GM21825 (cell line): ENCODE results near the gene NAV1.
"Not testable (repeated sequence)": the region's sequence is repeated elsewhere in the genome, so short reads cannot be mapped to it uniquely, and the experiment has no call there.

Experiments used
- ATAC-seq: cut with Tn5 transposase; IDR thresholded peaks from one replicate; pipeline ENCODE4 v1.9.1; 2021; ENCODE audit warnings: mild to moderate bottlenecking, moderate library complexity; ENCODE audit not compliant: unreplicated experiment

Gene NAV1, protein sequence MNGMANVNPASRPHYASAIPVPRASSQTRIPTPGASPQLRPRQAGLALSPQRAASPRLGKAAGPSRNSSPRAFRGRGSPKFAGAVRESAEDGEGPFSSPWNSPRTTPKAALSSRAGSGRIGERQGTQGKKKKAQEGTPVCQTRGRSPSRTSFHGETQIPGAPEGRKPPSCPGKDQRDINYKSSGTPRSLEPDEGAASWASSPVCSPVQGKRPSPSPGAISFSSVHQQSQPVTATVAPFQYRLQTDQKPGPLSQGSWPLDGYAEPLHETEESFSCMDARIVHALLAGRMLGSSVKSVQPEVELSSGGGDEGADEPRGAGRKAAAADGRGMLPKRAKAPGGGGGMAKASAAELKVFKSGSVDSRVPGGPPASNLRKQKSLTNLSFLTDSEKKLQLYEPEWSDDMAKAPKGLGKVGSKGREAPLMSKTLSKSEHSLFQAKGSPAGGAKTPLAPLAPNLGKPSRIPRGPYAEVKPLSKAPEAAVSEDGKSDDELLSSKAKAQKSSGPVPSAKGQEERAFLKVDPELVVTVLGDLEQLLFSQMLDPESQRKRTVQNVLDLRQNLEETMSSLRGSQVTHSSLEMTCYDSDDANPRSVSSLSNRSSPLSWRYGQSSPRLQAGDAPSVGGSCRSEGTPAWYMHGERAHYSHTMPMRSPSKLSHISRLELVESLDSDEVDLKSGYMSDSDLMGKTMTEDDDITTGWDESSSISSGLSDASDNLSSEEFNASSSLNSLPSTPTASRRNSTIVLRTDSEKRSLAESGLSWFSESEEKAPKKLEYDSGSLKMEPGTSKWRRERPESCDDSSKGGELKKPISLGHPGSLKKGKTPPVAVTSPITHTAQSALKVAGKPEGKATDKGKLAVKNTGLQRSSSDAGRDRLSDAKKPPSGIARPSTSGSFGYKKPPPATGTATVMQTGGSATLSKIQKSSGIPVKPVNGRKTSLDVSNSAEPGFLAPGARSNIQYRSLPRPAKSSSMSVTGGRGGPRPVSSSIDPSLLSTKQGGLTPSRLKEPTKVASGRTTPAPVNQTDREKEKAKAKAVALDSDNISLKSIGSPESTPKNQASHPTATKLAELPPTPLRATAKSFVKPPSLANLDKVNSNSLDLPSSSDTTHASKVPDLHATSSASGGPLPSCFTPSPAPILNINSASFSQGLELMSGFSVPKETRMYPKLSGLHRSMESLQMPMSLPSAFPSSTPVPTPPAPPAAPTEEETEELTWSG (N-terminal part only)

DNA sequence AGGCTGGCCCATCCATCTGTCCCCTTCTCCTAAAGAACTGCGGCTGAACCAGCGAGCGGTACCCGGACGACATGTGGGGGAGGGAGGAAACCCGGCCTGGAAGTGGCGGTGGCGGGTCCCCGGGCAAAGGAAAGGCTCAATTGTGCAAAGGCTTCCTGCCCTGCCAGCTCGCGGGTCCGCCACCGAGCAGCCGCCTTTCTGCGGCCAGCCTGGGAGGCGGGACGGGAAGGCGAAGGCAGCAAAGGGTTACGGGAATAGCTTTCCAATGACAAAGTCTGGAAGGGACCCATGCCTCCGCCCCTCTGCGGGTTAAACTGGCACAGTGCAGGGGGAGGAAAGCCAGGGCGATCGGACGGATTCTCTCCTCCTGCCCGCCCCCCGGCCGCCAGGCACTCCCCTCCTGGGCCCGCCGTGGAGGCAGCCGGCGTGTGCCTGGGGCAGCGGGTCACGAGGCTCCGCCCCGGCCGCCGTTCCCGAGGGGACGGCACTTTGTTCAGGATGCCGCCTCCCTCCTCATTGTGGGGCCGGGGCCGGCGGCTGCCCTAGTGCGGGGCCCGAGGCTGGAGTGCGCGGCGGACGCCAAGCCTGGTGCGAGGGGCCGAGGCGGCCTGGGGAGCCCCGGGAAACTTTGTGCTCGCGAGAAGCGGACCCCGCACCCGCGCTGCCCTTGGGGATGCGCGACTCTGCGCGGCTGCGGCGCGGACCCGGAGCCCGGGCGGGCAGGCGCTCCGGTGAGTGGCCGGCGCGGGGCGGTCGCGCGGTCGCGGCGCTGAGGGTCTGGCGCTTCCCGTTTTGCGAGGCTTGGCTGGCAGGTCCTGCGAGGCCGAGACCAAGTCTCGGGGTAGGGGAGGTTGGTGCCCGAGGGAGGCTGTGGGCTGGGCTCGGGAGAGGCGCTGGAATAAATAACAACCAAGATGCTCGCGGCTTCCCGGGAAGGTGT, at the start of gene NAV1:
NAV1 (plus strand) TSS at position 516 of the 940 bp plus-strand sequence. CDS start 83,758 bp downstream, outside the sequence.
- ATAC-seq: no peak

DNA sequence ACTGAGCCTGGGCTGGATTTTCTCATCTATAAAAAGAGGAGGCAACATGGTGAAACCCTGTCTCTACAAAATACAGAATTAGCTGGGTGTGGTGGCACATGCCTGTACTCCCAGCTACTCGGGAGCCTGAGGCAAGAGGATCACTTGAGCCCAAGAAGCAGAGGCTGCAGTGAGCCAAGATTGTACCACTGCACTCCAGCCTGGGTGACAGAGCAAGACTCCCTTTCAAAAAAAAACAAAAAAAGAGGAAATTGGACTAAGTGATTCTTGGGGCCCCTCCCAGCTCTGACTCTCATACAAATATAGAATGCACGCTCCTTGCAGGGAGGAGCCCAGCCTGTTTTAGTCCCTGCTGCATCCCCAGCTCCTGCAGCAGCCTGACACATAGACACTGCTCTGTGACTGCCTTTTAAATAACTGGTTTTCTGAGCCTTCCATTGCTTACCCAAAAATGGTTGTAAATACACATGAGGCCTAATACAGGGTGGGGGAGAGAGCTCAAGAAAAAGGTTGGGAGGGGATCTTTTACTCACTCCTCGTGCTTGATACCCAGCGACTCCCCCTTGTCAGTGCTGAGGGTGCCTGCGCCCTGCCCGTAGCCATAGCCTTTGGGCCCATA, 49.2 kb upstream of the NAV1 start:
- no peak for ATAC-seq

DNA sequence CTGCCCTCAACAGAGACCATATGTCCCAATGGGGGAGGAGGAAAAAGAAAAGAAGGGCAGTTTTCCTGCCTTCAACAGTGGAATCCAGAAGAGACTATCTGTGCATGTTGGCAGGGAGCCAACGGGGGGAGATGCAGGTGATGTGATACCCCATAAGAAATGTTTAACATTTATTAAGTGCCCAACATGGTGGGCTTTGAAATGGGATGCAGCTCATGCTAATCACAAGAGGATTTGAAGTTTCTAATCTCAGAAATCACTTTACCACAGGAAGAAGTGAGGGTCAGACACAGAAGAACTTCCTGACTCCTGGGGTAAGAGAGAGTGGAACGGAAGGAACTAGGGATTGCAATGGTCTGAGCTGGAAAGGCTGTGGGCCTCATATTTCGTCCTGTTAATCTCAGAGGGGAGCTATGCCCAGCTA, 48.2 kb upstream of the NAV1 start:
- no peak for ATAC-seq

DNA sequence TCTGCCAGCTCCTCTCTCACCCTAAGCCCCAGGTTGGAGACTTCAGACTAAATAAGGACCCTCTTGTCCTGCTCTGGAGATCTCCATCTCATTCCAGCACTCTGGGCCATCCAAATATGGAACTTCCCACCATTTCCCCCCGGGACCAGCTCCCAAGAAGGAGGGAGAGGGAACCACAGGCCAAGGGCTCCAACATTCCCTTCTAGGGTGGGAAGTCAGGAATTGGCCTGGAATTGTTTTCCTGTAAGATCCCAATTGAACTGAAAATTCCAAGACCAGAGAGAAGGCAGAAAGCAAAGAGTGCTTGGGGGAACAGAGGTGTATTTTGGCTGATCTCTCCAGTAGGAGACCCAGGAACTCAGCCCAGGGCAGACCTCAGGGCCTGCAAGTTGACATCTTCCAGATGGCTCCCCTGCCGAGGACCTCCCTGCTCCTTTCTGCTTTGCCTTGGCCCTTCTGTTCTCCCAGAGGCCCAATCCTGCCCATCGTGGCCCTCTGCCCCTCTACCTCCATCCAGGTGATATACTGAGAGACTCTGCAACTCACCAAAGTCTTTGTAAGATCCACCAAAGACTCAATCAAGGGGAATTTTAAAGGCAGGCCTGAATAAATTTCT, 46.9 kb upstream of the NAV1 start:
- no peak for ATAC-seq

DNA sequence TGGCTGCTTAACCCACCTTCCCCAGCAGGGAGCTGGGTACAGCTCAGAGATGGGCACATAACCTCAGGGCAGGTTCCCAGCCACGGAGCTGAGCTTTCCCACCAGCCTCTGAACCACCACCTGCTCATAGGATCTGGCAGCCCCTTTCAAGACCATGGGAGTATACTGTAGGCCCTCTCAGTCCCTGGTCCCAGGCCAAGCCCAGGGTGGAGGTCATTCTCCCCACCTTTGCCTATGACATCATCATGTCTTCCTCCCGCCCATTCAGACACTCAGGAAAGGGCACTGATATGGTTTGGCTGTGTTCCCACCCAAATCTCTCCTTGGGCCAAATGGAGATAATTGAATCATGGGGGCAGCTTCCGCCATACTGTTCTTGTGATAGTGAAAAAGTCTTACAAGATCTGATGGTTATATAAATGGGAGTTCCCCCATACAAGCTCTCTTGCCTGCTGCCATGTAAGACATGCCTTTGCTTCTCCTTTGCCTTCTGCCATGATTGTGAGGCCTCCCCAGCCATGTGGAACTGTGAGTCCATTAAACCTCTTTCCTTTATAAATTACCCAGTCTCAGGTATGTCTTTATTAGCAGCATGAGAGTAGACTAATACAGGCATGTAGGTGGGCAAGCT, 45.8 kb upstream of the NAV1 start:
- ATAC-seq: not testable (repeated sequence)

DNA sequence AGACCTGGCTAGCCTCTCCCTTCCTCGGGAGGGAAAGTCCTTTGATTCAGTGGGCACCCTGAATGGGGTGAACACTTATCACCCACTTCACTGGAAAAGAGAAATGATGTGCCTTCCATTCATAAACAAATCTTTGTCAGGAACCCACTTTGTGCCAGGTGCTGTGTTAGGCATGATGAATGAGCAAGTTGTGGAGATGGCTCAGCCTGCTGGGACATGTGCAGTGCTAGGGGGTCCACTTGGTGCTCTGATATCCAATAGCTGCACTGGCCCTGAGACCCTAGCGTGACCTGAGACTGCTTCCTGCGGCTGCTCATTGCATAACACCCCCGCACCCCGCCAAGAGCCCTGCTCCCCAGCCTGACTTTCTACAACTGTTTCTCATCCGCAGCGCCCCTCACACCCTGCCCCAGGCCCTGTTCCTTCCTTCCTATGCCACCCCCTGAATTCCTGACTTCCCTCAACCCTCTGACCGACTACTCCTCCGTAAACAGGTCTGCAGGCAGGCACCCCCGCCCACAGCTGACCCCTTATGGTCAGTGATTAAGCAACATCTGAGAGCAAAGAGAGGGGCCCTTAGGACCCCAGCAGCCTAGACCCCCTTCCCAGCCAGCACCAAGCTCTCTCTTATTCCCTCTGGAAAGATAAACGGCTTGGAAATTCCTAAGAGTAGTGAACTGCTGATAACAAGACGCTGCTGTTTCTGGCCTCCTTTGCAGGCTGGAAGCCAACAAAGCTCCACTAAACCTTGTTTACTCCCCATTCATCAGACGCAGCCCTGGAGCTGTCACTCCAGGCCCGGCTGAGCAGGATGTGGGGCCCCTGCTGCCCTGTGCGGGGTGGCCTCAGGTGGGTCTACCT, 44.9 kb upstream of the NAV1 start:
- ATAC-seq: no peak

DNA sequence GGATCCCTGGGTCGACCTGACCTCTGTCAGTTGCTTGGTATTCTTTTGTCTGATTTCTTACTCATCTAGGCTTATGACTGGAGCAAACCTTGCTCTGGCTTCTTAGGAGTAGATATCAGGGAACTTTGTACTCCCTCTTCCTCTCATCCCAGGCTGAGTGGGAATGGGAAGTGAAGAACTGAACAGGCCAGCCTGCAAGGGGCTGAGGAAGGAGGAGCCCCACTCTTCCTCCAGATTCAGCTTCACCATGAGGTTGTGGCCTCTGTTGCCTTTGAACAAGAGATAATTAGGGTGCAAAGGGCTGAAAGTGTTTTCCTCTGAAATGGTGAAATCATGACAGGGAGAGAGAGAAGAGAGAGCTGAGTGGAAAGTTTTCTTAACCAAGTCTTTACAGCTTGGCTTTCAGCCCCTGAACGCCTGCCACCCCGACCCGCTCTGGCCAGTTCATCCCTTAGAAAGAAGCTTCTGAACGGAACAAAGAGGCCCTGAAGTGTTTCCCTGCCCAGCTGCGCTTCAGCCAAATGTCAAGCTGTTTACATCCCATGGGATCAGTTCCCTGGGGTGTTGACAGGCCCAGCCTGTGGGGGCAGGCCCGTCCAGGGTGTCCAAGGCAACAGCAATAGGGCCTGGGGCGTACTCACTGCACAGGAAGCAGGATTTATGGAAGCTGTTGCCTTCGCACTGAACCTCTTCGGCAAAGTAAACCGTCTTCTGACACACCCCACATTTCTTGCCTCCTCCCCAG, 43.2 kb upstream of the NAV1 start:
- no peak for ATAC-seq

DNA sequence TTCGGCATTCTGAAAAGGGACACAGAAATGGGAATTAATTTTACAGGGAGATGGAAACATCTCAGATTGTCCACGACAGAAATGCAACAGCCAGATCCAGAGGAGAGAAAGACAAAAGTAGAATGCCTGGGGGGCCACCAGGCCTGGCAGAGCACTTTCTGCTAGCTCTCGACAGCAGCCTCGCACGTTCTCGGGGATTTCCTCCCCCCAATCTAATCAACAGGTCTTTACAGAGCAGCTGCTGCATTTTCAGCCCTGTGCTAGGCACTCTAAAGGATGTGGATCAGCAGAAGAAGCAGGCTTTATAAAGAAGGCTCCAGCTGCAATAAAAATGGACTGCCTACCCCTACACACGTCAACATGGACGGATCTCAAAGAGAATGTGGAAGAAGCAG, 42.6 kb upstream of the NAV1 start:
- ATAC-seq: no peak

DNA sequence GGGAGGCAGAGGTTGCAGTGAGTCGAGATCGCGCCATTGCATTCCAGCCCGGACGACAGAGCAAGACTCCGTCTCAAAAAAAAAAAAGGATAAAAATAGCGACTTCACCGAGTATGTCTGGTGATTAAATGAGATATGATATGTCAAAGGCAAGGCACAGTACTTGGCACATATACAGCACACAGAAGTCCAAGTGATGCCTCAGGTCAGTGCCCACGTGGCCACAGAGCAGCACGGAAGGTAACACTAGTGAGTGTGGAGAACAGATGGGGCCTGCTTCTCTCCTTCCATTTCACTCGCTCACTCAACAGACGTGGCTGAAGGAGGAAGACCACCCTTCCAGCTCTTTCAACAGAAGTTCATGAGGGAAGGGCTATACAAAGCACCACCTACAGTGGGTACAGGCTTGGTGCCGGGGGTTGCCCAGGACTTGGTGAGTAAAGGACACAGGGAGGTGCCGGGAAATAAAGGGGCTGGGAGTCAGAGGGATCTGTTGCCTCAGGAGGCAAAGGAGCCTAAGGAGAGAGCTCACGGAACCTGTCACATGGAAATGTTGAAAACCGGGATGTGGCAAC, 40.9 kb upstream of the NAV1 start:
- no peak for ATAC-seq

DNA sequence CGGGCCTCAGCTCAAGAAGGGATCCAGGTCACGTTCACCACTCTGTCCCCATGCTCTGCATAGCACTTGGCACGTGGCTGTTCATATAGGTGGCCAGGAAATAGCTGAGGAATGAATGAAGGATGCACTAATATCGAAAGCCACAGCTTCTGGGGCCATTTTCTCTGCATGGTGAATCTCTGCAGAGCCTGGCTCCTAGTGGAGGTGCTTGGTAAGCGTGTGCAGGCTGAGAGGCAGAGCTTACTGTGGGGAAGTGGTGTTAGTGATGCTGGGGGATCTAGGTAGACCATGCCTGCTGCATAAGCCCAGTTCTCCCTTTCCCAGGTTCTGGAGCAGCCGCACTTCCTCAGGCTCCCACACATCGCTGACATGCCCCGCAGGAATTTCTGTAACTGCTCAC, 40.3 kb upstream of the NAV1 start:
- ATAC-seq: no peak

DNA sequence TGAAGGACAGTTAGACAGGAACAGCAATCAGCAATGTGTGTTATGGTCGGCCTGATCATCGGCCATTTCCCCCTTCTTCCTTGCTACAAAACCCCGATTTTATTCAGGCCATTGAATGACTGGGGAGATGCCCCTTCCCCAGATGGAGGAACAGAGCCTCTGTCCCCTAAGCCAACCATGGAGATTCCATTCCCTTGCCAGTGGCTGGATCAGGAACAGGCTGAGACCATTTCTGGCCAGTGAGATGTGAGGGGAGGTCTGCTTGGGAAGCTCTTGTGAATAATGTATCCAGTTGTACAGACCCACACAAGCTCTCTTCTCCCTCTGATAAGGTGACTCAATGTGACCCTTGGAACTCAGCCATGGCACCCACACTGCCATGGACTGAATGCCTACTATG, 39.7 kb upstream of the NAV1 start:
- ATAC-seq: no peak

DNA sequence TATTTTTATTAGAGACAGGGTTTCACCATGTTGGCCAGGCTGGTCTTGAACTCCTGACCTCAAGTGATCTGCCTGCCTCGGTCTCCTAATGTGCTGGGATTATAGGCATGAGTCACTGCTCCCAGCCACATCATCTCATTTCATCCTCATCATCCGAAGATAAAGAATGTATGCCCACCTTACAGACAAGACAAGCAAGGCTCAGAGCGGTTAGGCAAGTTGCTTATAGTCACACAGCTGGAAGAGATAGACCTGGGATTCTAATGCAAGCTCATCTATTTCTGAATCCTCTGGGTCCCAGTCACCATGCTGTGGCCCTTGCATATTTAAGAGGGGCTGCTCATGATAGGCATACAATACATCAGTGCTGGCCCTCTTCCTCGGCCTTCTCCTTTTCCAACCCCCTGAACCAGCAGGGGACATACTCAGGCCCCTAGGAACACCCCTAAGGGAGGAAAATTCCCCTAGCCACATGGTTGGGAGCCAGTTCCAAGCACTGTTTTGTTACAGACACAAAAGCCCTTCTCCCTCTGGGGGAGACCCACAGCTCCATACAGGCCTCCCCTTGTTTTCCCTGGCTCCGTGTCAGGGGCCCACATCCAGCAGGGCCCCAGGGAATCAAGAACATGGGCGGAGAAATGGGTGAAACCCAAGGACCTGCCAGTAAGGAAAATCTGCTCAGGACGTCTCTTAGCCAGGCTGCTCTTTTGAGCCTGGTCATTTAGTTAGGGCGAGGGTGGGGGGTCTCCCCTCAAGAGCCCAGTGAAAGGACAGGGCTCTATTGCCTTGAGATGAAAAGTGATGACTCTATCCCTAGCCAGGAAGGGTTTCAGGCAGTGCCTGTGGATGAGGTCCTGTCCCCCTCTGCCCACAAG, 38.9 kb upstream of the NAV1 start:
- ATAC-seq: no peak

DNA sequence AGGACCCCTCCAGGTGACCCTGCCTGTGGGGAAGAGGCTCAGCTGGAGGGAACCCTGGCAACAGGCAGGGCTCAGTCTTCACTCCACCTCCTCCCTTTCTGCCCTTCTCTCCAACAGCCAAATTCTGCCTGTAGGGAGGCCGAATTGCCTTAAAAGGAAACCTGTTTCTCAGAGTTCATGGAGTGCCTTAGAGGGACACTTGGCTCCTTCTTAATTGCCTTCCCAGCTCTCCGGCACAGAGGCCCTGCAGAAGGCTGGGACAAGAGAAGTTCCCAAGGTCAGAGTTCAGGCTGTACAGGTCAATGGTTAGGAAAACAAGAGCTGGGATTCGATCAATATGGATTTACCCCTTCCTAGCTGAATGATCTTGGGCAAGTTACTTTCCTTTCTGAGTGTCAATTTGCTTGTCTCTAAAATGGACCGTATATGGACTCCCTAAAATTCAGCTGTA, 38.2 kb upstream of the NAV1 start:
- no peak for ATAC-seq

DNA sequence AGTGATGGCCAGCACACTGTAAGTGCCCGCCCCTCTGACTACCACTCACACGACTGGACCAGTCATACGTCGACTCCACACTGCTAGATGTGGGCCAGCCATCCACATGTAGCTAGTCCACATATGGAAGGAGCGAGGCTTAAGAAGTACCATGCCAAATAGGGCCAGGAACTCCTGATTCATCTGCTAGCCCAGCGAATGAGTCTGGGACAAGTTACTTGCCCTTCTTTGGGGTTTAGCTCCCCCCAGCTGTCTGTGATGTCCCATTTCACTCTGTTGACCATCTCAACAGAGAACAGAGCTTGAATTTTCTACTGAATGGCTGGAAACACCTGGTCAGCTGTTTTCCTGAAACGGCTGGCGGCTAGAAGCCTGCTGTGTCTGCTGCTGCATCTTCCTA, 37.8 kb upstream of the NAV1 start:
- ATAC-seq: no peak

DNA sequence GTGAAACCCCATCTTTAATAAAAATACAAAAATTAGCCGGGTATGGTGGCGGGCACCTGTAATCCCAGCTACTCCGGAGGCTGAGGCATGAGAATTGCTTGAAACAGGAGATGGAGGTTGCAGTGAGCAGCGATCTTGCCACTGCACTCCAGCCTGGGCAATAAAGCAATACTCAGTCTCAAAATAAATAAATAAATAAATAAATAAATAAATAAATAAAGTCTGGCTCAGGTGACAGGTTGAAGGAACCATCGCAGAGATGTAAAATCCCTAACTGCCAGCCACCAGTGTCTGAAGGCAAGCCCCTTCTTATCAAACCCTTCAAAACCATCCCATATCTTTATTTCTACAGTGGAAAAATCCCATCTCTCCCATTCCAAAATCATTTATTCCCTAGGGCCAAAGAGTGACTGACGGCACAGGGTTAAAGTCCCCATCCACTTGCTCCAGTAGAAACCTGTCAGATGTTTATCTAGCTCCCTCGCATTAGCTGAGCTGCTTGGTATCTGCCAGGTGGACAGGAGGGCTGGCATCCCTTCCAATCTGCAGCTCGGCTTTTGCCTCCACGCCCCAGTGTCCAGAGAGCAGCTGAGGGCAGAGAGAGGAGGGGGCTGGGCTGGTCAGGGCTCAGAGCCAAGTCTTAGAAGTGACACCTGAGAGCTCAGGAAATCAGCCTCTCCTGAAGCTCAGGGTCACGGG, 37.0 kb upstream of the NAV1 start:
- ATAC-seq: no peak
